Thyroid gland (tissue), 4 donors: ENCODE data around the gene CSTF1. TPM values are rescaled to one million over a fixed set of nuclear protein-coding genes. Genes with fewer than 3 reads are reported as not detected.

Experiments used
- DNase-seq, 2 donors: peaks; one replicate each; pipeline ENCODE4 v3.0.0-alpha.2; 2019
- H3K27ac ChIP-seq, 3 donors: fragments of 200-600 bp; sonication (generic); 1 replicate in 2 of 3; 2 replicates in 1 of 3; pipeline ENCODE4 v1.5.1; 2016 to 2019; ENCODE audit warnings: mild to moderate bottlenecking in 1 of 3, moderate library complexity in 1 of 3
- H3K27me3 ChIP-seq: fragments of 200-600 bp; sonication (generic); one replicate; pipeline ENCODE4 v1.5.1; 2019
- H3K36me3 ChIP-seq, 2 donors: fragments of 200-600 bp; sonication (generic); one replicate each; pipeline ENCODE4 v1.5.1; 2016 to 2019
- H3K4me1 ChIP-seq, 2 donors: fragments of 200-600 bp; sonication (generic); one replicate each; pipeline ENCODE4 v1.5.1; 2017 to 2019
- H3K4me3 ChIP-seq, 3 donors: fragments of 200-600 bp; sonication (generic); replicated peaks in 1 of 3; 1 replicate in 2 of 3; 2 replicates in 1 of 3; pipeline ENCODE4 v1.5.1; 2016; ENCODE audit warnings: mild to moderate bottlenecking in 1 of 3
- H3K9me3 ChIP-seq: fragments of 200-600 bp; sonication (generic); one replicate; pipeline ENCODE4 v1.5.1; 2017
- CTCF ChIP-seq, 6 experiments: fragments of 200-600 bp in 3 of 6; fragments of 450-650 bp in 3 of 6; sonication (generic) in 3 of 6; IDR thresholded peaks; one replicate each; pipeline ENCODE4 v1.5.1; 2016 to 2019; ENCODE audit warnings: antibody characterized with exemption in 6 of 6, mild to moderate bottlenecking in 2 of 6, inconsistent platforms in 1 of 6, moderate library complexity in 1 of 6
- POLR2A ChIP-seq, 2 donors: fragments of 450-650 bp; IDR thresholded peaks; one replicate each; pipeline ENCODE4 v1.6.1; 2017; ENCODE audit warnings: antibody characterized with exemption in 2 of 2, mild to moderate bottlenecking in 2 of 2, moderate library complexity in 1 of 2
- WGBS, 2 donors: methylation state at CpG; one replicate each; pipeline ENCODE4 v1.1.5; 2017; 5-methylcytosine and 5-hydroxymethylcytosine counted together
- intact Hi-C: fragments of 100-400 bp; cut with DNase I; formaldehyde crosslinking; loops from one replicate; pipeline ENCODE4 v1.15.1; 2023
- total RNA-seq, 4 donors: library from RNA; depleted of rRNA; stranded (reverse); fragments of >200 nt; gene quantifications; one replicate each; pipeline ENCODE4 v1.2.3, GENCODE V29; 2016

The CSTF1 gene
- total RNA-seq, 4 donors from 2014 or later = 26.9 to 36.8 (median 32.6) TPM

GRCh38 chr20:56353356-56353755 lies 39.1 kb upstream of the CSTF1 start:
- intact Hi-C loops = no loop called here
- WGBS, 2 donors = 82 to 88% methylated on average over 4 of the region's 4 CpGs
- no peaks in the 10 kb centered on the region for H3K9me3 ChIP-seq
- DNase-seq = no peak
- TF ChIP-seq CTCF (IDR thresholded peaks at IDR 0.05) = no peak
- no peak for TF ChIP-seq POLR2A (IDR thresholded peaks at IDR 0.05)
- H3K4me1 ChIP-seq = no peaks in the 10 kb centered on the region
- H3K27me3 ChIP-seq = no peaks in the 10 kb centered on the region
- H3K36me3 ChIP-seq = no peaks in the 10 kb centered on the region
- no peak overlapping the region for H3K4me3 ChIP-seq
- H3K27ac ChIP-seq = no peak overlapping the region

- Histone ChIP-seq H3K4me3 (no peak overlapping the region), H3K27me3 (no peaks in the 10 kb centered on the region), H3K4me1 (peaks cover 12 to 14% of the 10 kb centered on the region in 2 donors), H3K9me3 (no peaks in the 10 kb centered on the region), H3K36me3 (no peaks in the 10 kb centered on the region), H3K27ac (no peak overlapping the region)
- intact Hi-C loops = no loop called here
- WGBS, 2 donors = 72 to 77% methylated on average over 6 of the region's 6 CpGs
- TF ChIP-seq POLR2A (IDR thresholded peaks at IDR 0.05) (no peak), CTCF (IDR thresholded peaks at IDR 0.05) (no peak)
- no peak for DNase-seq
Measured at GRCh38 chr20:56358070-56358469, 34.4 kb upstream of the CSTF1 start.

DNA sequence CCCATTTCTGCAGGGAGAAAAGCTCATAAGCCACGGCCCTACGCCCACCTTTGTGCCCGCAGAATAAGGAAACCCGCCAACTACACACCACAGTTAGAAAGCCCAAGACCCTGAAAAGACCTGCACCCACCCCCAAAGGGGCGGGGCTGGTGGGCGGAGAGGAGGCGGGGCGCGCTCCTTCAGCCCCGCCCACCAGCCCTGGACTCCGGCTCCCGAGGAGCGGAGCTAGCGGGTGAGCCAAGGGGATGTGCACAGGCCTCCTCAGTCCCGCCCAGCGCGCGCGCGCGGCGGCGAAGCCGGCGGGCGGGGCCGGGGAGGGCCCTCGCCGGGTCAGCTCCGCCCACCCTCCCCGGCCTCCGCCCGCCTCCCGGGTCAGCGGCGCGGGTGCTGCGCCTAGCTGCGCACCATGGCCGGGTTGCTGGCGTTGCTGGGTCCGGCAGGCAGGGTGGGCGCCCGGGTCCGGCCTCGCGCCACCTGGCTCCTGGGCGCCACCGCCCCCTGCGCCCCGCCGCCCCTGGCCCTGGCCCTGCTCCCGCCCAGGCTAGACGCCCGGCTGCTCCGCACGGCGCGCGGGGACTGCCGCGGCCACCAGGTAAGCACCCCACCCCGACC lies 33.7 kb upstream of the CSTF1 start, which contains the start of gene FAM210B:
Gene FAM210B (plus strand): TSS at position 375 of the 612 bp plus-strand sequence. CDS start 32 bp downstream, at position 407.
- DNase-seq = peak; percentile 88 to 89
- WGBS, 2 donors = 3 to 9% methylated on average over 4 to 11 of the region's 63 CpGs
- Histone ChIP-seq H3K4me1 (peaks cover 12 to 14% of the 10 kb centered on the region in 2 donors), H3K36me3 (no peaks in the 10 kb centered on the region), H3K27ac (peak within 1 kb of the TSS; percentile 39 to 52 (median 51)), H3K9me3 (no peaks in the 10 kb centered on the region), H3K27me3 (no peaks in the 10 kb centered on the region), H3K4me3 (peak within 1 kb of the TSS; percentile 73 to 95 (median 93))
- intact Hi-C loops = no loop called here
- TF ChIP-seq POLR2A (IDR thresholded peaks at IDR 0.05) (peak in 1 of 2 donors; percentile 60), CTCF (IDR thresholded peaks at IDR 0.05) (no peak)

- Histone ChIP-seq H3K4me1 (peaks cover 12 to 14% of the 10 kb centered on the region in 2 donors), H3K4me3 (peak overlapping the region; percentile 73 to 95 (median 93)), H3K36me3 (no peaks in the 10 kb centered on the region), H3K9me3 (no peaks in the 10 kb centered on the region), H3K27ac (peak overlapping the region; percentile 39 to 52 (median 51)), H3K27me3 (no peaks in the 10 kb centered on the region)
- intact Hi-C loops = no loop called here
- WGBS, 2 donors = 15 to 27% methylated on average over 29 to 49 of the region's 51 CpGs
- TF ChIP-seq POLR2A (IDR thresholded peaks at IDR 0.05) (peak in 1 of 2 donors; percentile 1), CTCF (IDR thresholded peaks at IDR 0.05) (no peak)
- DNase-seq = peak; percentile 52 to 60
Measured at GRCh38 chr20:56359212-56360132, 33.0 kb upstream of the CSTF1 start.
